Brain microvascular endothelial cell (primary cell): ENCODE results near the gene ALDOA.

Source experiments
- DNase-seq: peaks from one replicate; pipeline ENCODE4 v3.0.0-alpha.2; 2020
- H3K27ac ChIP-seq: fragments of 250-450 bp; sonication (Bioruptor Pico); 2 replicates; pipeline ENCODE4 v1.5.1; 2020; ENCODE audit warnings: mild to moderate bottlenecking, moderate library complexity
- H3K27me3 ChIP-seq: fragments of 250-450 bp; sonication (Bioruptor Pico); replicated peaks from 2 replicates; pipeline ENCODE4 v1.5.1; 2020; ENCODE audit warnings: mild to moderate bottlenecking
- H3K36me3 ChIP-seq: fragments of 250-450 bp; sonication (Bioruptor Pico); replicated peaks from 2 replicates; pipeline ENCODE4 v1.5.1; 2020; ENCODE audit warnings: mild to moderate bottlenecking
- H3K4me3 ChIP-seq: 2 replicates; pipeline ENCODE4 v1.5.1; 2011; ENCODE audit warnings: low read depth, mild to moderate bottlenecking, control low read depth, low read length, moderate library complexity
- in situ Hi-C: cut with HindIII; loops from 2 replicates; pipeline ENCODE4 v1.10.0; 2017; ENCODE audit warnings: low sequenced_read_pairs, low pct_ligation_motif_present
- TF ChIP-seq, protein P1 (sequence below): IDR thresholded peaks from 2 replicates; pipeline ENCODE4 v1.5.1; 2011; ENCODE audit warnings: low read depth, mild to moderate bottlenecking, moderate library complexity, low read length, control low read depth, inconsistent platforms; ENCODE audit errors: missing control alignments

Gene ALDOA

GRCh38 chr16:30117768-30118167, 52.2 kb downstream of the ALDOA start:
- Histone ChIP-seq H3K27me3 (no peaks in the 10 kb centered on the region), H3K36me3 (peaks cover 36% of the 10 kb centered on the region), H3K4me3 (no peak overlapping the region), H3K27ac (no peak overlapping the region)
- in situ Hi-C loops: no loop called here
- no peak for DNase-seq
- TF ChIP-seq, protein P1, sequence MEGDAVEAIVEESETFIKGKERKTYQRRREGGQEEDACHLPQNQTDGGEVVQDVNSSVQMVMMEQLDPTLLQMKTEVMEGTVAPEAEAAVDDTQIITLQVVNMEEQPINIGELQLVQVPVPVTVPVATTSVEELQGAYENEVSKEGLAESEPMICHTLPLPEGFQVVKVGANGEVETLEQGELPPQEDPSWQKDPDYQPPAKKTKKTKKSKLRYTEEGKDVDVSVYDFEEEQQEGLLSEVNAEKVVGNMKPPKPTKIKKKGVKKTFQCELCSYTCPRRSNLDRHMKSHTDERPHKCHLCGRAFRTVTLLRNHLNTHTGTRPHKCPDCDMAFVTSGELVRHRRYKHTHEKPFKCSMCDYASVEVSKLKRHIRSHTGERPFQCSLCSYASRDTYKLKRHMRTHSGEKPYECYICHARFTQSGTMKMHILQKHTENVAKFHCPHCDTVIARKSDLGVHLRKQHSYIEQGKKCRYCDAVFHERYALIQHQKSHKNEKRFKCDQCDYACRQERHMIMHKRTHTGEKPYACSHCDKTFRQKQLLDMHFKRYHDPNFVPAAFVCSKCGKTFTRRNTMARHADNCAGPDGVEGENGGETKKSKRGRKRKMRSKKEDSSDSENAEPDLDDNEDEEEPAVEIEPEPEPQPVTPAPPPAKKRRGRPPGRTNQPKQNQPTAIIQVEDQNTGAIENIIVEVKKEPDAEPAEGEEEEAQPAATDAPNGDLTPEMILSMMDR: no peak

GRCh38 chr16:30119428-30119827, 53.9 kb downstream of the ALDOA start:
- no peak for DNase-seq
- Histone ChIP-seq H3K27me3 (no peaks in the 10 kb centered on the region), H3K4me3 (no peak overlapping the region), H3K36me3 (peaks cover 34% of the 10 kb centered on the region), H3K27ac (no peak overlapping the region)
- in situ Hi-C loops: no loop called here
- TF ChIP-seq, protein P1: no peak
